K562 (cell line): ENCODE results near the gene LENEP. TPM values are rescaled to one million over a fixed set of nuclear protein-coding genes. Genes with fewer than 3 reads are reported as not detected.
A peak's percentile ranks its signal among the peaks of the same experiment; 100 is the strongest.

ENCODE experiments used
- ARID1B ChIP-seq: fragments of 450-650 bp; IDR thresholded peaks from 2 replicates; pipeline ENCODE4 v1.6.1; 2016; ENCODE audit warnings: antibody characterized with exemption, mild to moderate bottlenecking, inconsistent platforms
- PHB2 ChIP-seq: fragments of 450-650 bp; IDR thresholded peaks from 2 replicates; pipeline ENCODE4 v1.6.1; 2017; ENCODE audit warnings: low read depth
- PML ChIP-seq: IDR thresholded peaks from 2 replicates; pipeline ENCODE4 v1.6.1; 2012; ENCODE audit warnings: low read length, inconsistent platforms
- TGIF2 ChIP-seq: sonication (generic); formaldehyde crosslinking; IDR thresholded peaks from 2 replicates; pipeline ENCODE4 v1.8.1; 2022; ENCODE audit warnings: mild to moderate bottlenecking, missing genetic modification reagents, moderate library complexity
- ZBTB1 ChIP-seq: sonication (generic); formaldehyde crosslinking; IDR thresholded peaks from 2 replicates; pipeline ENCODE4 v1.8.1; 2023; ENCODE audit warnings: missing genetic modification reagents, low read depth, mild to moderate bottlenecking, borderline replicate concordance
- polyA plus RNA-seq, 8 experiments: library from polyadenylated mRNA; depleted of rRNA in 4 of 8; stranded (reverse) in 5 of 8; unstranded in 3 of 8; fragments of >200 nt; fragmentation: Nextera tagmentation in 2 of 8; fragmentation: Illumina TruSeq in 1 of 8; extraction: Ambion mirVana in 2 of 8; extraction: Trizol in 1 of 8; gene quantifications; 2 replicates each; pipeline versions ENCODE4 v1.2.1 to v1.2.3, GENCODE V29; 2011 to 2014; ENCODE audit warnings: inconsistent platforms in 1 of 8, missing spikeins in 1 of 8
- total RNA-seq, 7 experiments: library from RNA; depleted of rRNA in 6 of 7; stranded (reverse); fragments of >200 nt in 6 of 7; fragmentation: Illumina TruSeq in 2 of 7; extraction: Trizol in 2 of 7; gene quantifications; 2 replicates each; pipeline versions ENCODE4 v1.2.1 to v1.2.3, GENCODE V29; 2011 to 2021; ENCODE audit warnings: low replicate concordance in 1 of 7
- TF ChIP-seq, protein P1 (sequence below): IDR thresholded peaks from 3 replicates; pipeline ENCODE4 v1.6.1; 2011; ENCODE audit warnings: borderline replicate concordance, mild to moderate bottlenecking; ENCODE audit not compliant: insufficient read length, insufficient read depth
- TF ChIP-seq, protein P2 (sequence below): sonication (generic); formaldehyde crosslinking; IDR thresholded peaks from 2 replicates; pipeline ENCODE4 v1.8.1; 2023; ENCODE audit warnings: mild to moderate bottlenecking, missing genetic modification reagents
- TF ChIP-seq, protein P3 (sequence below): fragments of 450-650 bp; conservative IDR thresholded peaks from 2 replicates; pipeline ENCODE4 v1.6.1; 2016; ENCODE audit warnings: missing genetic modification characterization, low read depth, mild to moderate bottlenecking, control low read depth, missing compliant biosample characterization
- TF ChIP-seq, protein P4 (sequence below): sonication (generic); formaldehyde crosslinking; IDR thresholded peaks from 2 replicates; pipeline ENCODE4 v1.8.1; 2023; ENCODE audit warnings: mild to moderate bottlenecking, missing genetic modification reagents
- TF ChIP-seq, protein P5 (sequence below): sonication (generic); formaldehyde crosslinking; IDR thresholded peaks from 2 replicates; pipeline ENCODE4 v1.8.0; 2022; ENCODE audit warnings: mild to moderate bottlenecking, missing genetic modification reagents
- TF ChIP-seq, protein P6 (sequence below), 2 experiments: fragments of 450-650 bp in 1 of 2; IDR thresholded peaks; 2 replicates each; pipeline ENCODE4 v1.6.1; 2011 to 2017; ENCODE audit warnings: low read depth in 2 of 2, antibody characterized with exemption in 1 of 2, borderline replicate concordance in 1 of 2, low read length in 1 of 2, mild to moderate bottlenecking in 1 of 2, mixed read lengths in 1 of 2; ENCODE audit not compliant: control insufficient read depth in 1 of 2
- TF ChIP-seq, protein P7 (sequence below): fragments of 250-450 bp; sonication (Bioruptor Pico); IDR thresholded peaks from 2 replicates; pipeline ENCODE4 v1.5.0; 2021
- TF ChIP-seq, protein P8 (sequence below): fragments of 450-650 bp; formaldehyde crosslinking; IDR thresholded peaks from 2 replicates; pipeline ENCODE4 v1.4.0; 2022; ENCODE audit warnings: missing genetic modification characterization

Gene LENEP
- total and polyA plus RNA-seq, 9 of the 15 experiments (the other 6 are each of a cell fraction or from before 2014, with no cell fraction given), result 0.23 to 0.87 (median 0.67) TPM; not detected in 5

DNA sequence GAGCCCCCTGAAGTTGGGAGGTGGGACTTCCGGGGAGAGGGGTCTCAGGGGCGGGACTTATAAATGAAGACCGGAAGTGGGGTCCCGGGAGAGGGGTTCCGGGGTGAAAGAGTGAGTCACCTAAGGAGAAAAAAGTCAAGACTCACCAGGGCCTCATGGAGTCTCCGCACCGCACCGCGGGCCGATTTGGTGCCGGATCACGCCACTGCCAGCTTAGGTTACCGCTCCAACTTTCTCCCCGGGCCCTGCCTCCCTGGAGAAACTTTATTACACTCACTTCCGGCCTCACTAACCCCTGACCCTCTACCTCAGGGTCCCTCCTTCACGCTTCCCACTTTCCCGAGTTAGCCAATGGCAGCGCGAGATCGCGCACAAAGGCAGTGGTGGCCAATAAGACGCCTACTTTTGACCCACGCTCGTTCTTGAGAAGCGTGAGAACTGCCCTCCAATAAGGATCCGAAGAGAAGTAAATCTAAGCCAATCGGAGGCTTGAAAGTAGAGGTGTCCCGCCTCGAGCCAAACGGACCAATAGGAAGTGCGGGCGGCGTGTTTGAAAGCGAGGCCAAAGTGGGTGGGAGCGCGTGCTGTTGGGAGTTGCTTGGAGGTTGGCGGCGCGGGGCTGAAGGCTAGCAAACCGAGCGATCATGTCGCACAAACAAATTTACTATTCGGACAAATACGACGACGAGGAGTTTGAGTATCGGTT lies 19.1 kb upstream of the LENEP start, which contains the start of gene CKS1B (continued):
- TF ChIP-seq, protein P1, sequence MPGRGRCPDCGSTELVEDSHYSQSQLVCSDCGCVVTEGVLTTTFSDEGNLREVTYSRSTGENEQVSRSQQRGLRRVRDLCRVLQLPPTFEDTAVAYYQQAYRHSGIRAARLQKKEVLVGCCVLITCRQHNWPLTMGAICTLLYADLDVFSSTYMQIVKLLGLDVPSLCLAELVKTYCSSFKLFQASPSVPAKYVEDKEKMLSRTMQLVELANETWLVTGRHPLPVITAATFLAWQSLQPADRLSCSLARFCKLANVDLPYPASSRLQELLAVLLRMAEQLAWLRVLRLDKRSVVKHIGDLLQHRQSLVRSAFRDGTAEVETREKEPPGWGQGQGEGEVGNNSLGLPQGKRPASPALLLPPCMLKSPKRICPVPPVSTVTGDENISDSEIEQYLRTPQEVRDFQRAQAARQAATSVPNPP, result no peak
- TF ChIP-seq, protein P2, sequence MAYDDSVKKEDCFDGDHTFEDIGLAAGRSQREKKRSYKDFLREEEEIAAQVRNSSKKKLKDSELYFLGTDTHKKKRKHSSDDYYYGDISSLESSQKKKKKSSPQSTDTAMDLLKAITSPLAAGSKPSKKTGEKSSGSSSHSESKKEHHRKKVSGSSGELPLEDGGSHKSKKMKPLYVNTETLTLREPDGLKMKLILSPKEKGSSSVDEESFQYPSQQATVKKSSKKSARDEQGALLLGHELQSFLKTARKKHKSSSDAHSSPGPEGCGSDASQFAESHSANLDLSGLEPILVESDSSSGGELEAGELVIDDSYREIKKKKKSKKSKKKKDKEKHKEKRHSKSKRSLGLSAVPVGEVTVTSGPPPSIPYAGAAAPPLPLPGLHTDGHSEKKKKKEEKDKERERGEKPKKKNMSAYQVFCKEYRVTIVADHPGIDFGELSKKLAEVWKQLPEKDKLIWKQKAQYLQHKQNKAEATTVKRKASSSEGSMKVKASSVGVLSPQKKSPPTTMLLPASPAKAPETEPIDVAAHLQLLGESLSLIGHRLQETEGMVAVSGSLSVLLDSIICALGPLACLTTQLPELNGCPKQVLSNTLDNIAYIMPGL, result 0 out of 2 replicates have a peak, but pooled peaks have one; percentile 22
- TF ChIP-seq, protein P3, sequence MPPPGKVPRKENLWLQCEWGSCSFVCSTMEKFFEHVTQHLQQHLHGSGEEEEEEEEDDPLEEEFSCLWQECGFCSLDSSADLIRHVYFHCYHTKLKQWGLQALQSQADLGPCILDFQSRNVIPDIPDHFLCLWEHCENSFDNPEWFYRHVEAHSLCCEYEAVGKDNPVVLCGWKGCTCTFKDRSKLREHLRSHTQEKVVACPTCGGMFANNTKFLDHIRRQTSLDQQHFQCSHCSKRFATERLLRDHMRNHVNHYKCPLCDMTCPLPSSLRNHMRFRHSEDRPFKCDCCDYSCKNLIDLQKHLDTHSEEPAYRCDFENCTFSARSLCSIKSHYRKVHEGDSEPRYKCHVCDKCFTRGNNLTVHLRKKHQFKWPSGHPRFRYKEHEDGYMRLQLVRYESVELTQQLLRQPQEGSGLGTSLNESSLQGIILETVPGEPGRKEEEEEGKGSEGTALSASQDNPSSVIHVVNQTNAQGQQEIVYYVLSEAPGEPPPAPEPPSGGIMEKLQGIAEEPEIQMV (tag), result no peak
- TF ChIP-seq ARID1B, result no peak
- TF ChIP-seq PHB2, result no peak
- TF ChIP-seq, protein P4, sequence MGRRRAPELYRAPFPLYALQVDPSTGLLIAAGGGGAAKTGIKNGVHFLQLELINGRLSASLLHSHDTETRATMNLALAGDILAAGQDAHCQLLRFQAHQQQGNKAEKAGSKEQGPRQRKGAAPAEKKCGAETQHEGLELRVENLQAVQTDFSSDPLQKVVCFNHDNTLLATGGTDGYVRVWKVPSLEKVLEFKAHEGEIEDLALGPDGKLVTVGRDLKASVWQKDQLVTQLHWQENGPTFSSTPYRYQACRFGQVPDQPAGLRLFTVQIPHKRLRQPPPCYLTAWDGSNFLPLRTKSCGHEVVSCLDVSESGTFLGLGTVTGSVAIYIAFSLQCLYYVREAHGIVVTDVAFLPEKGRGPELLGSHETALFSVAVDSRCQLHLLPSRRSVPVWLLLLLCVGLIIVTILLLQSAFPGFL (CRISPR knock-in tag), result no peak
- TF ChIP-seq, protein P5, sequence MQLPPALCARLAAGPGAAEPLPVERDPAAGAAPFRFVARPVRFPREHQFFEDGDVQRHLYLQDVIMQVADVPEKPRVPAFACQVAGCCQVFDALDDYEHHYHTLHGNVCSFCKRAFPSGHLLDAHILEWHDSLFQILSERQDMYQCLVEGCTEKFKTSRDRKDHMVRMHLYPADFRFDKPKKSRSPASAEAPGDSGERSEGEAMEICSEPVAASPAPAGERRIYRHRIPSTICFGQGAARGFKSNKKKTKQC (CRISPR knock-in tag), result no peak; the same call in 1 of the 2 replicates
- TF ChIP-seq, protein P6, sequence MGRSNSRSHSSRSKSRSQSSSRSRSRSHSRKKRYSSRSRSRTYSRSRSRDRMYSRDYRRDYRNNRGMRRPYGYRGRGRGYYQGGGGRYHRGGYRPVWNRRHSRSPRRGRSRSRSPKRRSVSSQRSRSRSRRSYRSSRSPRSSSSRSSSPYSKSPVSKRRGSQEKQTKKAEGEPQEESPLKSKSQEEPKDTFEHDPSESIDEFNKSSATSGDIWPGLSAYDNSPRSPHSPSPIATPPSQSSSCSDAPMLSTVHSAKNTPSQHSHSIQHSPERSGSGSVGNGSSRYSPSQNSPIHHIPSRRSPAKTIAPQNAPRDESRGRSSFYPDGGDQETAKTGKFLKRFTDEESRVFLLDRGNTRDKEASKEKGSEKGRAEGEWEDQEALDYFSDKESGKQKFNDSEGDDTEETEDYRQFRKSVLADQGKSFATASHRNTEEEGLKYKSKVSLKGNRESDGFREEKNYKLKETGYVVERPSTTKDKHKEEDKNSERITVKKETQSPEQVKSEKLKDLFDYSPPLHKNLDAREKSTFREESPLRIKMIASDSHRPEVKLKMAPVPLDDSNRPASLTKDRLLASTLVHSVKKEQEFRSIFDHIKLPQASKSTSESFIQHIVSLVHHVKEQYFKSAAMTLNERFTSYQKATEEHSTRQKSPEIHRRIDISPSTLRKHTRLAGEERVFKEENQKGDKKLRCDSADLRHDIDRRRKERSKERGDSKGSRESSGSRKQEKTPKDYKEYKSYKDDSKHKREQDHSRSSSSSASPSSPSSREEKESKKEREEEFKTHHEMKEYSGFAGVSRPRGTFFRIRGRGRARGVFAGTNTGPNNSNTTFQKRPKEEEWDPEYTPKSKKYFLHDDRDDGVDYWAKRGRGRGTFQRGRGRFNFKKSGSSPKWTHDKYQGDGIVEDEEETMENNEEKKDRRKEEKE (IDR thresholded peaks at IDR 0.05; ENCODE audit: borderline replicate concordance in 1 of 2, control insufficient read depth in 1 of 2, low read depth in 2 of 2, low read length in 1 of 2), result no peak
- 0 out of 2 replicates have a peak, but pooled peaks have one; percentile 56 for TF ChIP-seq ZBTB1 (CRISPR knock-in tag)
- no peak for TF ChIP-seq TGIF2 (CRISPR knock-in tag)
- peak; percentile 81; the same call in 1 of the 2 replicates for TF ChIP-seq PML
- TF ChIP-seq, protein P7, sequence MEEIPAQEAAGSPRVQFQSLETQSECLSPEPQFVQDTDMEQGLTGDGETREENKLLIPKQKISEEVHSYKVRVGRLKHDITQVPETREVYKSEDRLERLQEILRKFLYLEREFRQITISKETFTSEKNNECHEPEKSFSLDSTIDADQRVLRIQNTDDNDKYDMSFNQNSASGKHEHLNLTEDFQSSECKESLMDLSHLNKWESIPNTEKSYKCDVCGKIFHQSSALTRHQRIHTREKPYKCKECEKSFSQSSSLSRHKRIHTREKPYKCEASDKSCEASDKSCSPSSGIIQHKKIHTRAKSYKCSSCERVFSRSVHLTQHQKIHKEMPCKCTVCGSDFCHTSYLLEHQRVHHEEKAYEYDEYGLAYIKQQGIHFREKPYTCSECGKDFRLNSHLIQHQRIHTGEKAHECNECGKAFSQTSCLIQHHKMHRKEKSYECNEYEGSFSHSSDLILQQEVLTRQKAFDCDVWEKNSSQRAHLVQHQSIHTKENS (CRISPR knock-in tag), result no peak
- TF ChIP-seq, protein P8, sequence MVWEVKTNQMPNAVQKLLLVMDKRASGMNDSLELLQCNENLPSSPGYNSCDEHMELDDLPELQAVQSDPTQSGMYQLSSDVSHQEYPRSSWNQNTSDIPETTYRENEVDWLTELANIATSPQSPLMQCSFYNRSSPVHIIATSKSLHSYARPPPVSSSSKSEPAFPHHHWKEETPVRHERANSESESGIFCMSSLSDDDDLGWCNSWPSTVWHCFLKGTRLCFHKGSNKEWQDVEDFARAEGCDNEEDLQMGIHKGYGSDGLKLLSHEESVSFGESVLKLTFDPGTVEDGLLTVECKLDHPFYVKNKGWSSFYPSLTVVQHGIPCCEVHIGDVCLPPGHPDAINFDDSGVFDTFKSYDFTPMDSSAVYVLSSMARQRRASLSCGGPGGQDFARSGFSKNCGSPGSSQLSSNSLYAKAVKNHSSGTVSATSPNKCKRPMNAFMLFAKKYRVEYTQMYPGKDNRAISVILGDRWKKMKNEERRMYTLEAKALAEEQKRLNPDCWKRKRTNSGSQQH (CRISPR knock-in tag), result peak; percentile 88
